ENCODE results near the gene MYO18B.

Gene MYO18B

DNA sequence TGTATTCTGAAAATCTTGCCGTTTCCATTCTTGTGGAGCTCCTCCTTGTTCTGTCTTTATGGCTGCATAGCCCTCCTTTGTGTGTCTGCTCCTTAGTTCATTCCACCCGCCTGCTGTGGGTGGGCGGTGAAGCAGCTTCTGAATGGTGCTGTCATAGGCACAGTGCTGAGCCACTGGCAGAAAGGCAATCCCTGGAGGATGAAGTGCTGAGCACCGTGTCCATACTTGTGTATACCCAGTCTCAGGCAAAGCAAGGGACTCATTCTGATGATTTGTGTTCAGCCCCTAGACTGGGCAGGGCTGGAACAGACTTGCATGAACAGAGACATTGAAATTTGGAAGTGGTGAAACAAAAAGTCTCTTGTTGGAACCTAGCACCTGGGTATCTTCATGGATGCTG, 134.9 kb downstream of the MYO18B start:
- no peak for DNase-seq (ENCODE audit: low read depth)
- TF ChIP-seq, protein P1, sequence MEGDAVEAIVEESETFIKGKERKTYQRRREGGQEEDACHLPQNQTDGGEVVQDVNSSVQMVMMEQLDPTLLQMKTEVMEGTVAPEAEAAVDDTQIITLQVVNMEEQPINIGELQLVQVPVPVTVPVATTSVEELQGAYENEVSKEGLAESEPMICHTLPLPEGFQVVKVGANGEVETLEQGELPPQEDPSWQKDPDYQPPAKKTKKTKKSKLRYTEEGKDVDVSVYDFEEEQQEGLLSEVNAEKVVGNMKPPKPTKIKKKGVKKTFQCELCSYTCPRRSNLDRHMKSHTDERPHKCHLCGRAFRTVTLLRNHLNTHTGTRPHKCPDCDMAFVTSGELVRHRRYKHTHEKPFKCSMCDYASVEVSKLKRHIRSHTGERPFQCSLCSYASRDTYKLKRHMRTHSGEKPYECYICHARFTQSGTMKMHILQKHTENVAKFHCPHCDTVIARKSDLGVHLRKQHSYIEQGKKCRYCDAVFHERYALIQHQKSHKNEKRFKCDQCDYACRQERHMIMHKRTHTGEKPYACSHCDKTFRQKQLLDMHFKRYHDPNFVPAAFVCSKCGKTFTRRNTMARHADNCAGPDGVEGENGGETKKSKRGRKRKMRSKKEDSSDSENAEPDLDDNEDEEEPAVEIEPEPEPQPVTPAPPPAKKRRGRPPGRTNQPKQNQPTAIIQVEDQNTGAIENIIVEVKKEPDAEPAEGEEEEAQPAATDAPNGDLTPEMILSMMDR (IDR thresholded peaks at IDR 0.05; ENCODE audit: control insufficient read depth, insufficient read depth, low read depth, low read length, missing control alignments) = no peak
- H3K4me3 ChIP-seq (ENCODE audit: control insufficient read depth, low read depth, low read length) = no peak overlapping the region

DNA sequence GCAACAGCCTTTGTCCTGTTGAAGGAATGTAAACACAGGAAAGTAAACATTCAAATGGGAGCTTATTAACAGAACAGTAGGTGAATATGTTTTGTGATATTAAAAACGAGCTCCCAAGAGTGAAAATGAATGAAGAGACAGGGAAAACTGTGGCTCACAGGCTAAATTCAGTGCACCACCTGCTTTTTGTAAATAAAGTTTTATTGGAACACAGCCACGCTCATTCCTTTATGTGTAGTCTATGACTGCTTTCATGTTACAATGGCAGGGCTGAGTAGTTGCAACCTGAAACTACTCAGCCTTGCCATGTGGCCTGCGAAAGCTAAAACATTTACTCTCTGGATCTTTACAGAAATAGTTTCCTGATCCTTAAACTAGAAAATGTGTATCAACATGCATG, 136.9 kb downstream of the MYO18B start:
- TF ChIP-seq, protein P1 (IDR thresholded peaks at IDR 0.05; ENCODE audit: control insufficient read depth, insufficient read depth, low read depth, low read length, missing control alignments) = no peak
- DNase-seq (ENCODE audit: low read depth) = no peak
- H3K4me3 ChIP-seq (ENCODE audit: control insufficient read depth, low read depth, low read length) = no peak overlapping the region

DNA sequence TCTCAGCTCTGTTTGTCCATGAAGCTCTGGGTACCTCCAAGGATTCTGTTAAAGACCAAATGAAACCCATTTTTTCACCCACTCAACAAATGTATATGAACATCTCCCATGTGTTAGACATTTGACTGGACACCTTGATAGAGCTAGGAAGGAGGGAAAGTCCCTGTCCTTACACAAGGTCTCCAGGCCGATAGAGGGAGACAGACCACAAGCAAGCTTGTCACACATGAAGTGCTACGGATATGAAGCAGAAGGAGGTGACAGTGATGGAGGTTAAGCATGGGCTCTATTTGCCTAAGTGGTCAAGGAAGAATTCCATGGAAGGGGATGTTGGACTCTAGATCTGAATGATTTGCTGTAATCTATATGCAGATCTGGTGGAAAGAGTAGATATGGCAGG, 138.5 kb downstream of the MYO18B start:
- no peak for DNase-seq (ENCODE audit: low read depth)
- TF ChIP-seq, protein P1 (IDR thresholded peaks at IDR 0.05; ENCODE audit: control insufficient read depth, insufficient read depth, low read depth, low read length, missing control alignments) = no peak

DNA sequence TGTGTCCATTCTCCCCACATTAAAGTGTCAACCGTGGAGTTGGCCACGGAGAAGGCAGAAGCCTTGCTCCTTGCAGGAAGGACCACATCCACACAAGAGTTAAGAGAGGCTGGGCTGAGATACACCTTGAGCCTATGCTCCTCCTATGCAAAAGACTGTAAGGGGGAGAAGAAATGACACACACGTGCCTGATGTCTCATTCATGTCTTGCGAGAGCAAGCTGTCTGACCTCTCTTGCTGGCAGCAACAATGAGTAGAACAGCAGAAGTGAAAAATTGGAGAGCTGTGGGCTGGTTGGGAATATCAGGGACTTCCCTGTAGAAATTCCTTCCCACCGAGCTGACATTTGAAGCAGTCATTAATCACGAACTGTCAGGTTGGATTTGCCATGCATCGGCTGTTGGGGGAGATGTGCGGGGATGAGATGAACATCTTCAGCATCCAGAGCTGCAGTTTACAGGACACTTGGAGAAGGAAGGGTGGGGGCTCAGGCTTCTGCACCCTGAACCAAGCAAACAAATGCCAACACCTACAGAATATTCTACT, 139.3 kb downstream of the MYO18B start:
- DNase-seq (ENCODE audit: low read depth) = no peak
- no peak overlapping the region for H3K4me3 ChIP-seq (ENCODE audit: control insufficient read depth, low read depth, low read length)
- TF ChIP-seq, protein P1 (IDR thresholded peaks at IDR 0.05; ENCODE audit: control insufficient read depth, insufficient read depth, low read depth, low read length, missing control alignments) = no peak

More for the DNA sequence above, 138.5 kb downstream of the MYO18B start:
- H3K4me3 ChIP-seq (ENCODE audit: control insufficient read depth, low read depth, low read length) = no peak overlapping the region

DNA sequence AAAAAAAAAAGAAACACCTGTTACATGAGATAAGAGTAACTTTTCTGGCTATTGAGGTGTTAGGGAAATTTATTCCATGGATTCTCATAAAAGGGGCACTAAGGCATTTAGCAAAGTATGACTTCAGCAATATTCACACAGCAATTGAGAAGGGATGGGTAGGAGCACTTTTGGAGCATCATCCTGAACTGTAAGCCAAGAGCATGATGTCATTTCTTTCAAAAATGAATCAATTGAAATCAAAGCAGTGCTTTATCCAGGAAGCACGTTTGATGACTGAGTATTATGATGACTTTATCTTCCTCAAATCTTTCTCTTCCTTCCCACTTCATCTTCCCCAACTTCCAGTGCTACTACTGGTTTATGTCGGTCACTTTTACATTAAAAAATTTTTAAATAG, 140.4 kb downstream of the MYO18B start:
- DNase-seq (ENCODE audit: low read depth) = no peak
- TF ChIP-seq, protein P1 (IDR thresholded peaks at IDR 0.05; ENCODE audit: control insufficient read depth, insufficient read depth, low read depth, low read length, missing control alignments) = no peak
- H3K4me3 ChIP-seq (ENCODE audit: control insufficient read depth, low read depth, low read length) = no peak overlapping the region

DNA sequence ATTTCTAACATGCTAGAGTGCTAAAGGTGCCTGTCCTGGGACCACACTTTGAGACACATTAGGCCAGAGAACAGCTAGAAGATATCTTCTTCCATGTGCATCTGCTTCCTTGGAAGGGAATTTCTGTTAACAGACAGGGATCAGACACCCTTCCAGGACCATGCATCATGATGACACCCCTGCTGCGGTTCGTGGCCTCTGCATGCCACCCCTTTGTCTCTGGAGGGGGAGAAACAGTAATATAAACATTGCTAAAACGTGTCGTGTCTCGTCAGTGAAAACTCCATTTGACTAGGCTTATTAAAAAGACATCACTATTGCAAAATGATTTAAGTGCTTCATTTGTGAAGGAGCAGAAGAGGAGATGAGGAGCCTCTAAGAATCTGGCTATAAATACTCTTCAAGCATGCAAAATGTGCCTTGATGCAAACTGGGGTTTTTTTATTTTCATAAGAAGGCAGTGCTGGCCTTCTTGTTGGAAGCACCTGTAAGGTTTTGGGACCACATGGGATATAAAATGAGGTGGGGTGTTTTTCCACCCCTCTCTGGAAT, 141.6 kb downstream of the MYO18B start:
- H3K4me3 ChIP-seq (ENCODE audit: control insufficient read depth, low read depth, low read length) = no peak overlapping the region
- DNase-seq (ENCODE audit: low read depth) = no peak
- TF ChIP-seq, protein P1 (IDR thresholded peaks at IDR 0.05; ENCODE audit: control insufficient read depth, insufficient read depth, low read depth, low read length, missing control alignments) = no peak

All from AG09309 (cell line).